ENCODE measurements around the gene PDIA5.

DNA sequence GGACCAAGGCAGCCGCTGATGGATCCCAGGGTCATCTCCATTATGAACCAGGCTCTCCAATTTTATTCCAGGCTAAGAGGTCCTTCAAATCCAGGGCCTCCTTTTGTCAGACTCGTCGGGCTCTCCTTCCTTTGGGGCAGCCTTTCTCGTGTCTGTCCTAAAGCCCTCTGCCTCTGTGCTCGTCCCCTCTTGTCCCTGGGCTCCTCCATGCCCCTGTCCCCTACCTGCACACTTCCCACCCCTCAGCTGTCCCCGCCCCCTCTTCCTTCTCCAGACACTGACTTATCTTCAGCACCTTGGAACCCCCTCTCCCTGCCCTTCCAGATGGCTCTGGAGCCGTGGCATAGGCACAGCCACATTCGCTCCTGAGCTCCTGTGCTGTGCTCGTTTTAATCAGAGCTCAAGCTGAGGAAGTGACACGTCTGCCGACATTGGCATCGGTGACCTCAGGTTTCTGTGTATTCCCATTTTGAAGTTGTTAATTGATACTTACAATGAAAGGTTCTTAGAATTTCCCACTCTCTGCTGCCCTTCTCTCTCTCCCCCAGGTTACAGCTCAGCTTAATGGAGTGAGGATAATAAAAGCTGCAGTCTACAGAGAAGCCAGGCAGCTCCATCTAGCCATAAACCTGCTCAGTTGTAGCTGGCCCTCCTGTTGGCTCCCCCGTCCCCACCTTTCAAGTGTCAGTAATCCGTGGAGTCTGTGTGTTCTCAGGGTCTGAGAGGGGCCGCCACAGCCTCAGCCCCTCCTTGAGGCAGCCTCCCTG lies 83.8 kb downstream of the PDIA5 start:
- TF ChIP-seq EP300 (IDR thresholded peaks at IDR 0.05) (no peak), POLR2A (IDR thresholded peaks at IDR 0.05) (no peak)
- TF ChIP-seq, protein P1, sequence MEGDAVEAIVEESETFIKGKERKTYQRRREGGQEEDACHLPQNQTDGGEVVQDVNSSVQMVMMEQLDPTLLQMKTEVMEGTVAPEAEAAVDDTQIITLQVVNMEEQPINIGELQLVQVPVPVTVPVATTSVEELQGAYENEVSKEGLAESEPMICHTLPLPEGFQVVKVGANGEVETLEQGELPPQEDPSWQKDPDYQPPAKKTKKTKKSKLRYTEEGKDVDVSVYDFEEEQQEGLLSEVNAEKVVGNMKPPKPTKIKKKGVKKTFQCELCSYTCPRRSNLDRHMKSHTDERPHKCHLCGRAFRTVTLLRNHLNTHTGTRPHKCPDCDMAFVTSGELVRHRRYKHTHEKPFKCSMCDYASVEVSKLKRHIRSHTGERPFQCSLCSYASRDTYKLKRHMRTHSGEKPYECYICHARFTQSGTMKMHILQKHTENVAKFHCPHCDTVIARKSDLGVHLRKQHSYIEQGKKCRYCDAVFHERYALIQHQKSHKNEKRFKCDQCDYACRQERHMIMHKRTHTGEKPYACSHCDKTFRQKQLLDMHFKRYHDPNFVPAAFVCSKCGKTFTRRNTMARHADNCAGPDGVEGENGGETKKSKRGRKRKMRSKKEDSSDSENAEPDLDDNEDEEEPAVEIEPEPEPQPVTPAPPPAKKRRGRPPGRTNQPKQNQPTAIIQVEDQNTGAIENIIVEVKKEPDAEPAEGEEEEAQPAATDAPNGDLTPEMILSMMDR (IDR thresholded peaks at IDR 0.05): no peak
